Measurements from ENCODE around the gene ANKRD18B. TPM values are rescaled to one million over a fixed set of nuclear protein-coding genes. Genes with fewer than 3 reads are reported as not detected.
"Not testable (repeated sequence)": the region's sequence is repeated elsewhere in the genome, so short reads cannot be mapped to it uniquely, and the experiment has no call there.

Gene ANKRD18B
- polyA plus RNA-seq, 3 donors: 0.53 to 1.7 (median 1.2) TPM

DNA sequence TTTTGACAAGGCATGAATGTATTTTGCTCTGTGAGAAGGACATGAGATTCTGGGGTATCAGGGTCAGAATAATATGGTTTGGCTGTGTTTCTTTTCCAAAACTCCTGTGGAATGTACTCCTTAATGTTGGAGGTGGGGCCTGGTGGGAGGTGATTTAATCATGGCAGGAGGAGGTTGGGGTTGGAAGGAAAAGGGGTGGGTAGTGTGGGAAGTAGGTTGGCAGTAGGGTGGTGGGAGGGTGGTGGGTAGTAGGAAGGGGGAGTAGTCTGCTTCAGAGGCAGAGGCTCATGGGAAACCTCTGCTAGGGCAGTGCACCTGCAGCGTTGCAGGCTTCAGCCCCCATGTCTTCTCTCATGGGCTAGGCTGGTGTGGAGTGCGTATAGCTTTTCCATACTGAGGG lies 72.9 kb downstream of the ANKRD18B start:
- DNase-seq (ENCODE audit: extremely low read depth in 1 of 11, low read depth in 9 of 11, low spot score in 4 of 11): not testable (repeated sequence)

DNA sequence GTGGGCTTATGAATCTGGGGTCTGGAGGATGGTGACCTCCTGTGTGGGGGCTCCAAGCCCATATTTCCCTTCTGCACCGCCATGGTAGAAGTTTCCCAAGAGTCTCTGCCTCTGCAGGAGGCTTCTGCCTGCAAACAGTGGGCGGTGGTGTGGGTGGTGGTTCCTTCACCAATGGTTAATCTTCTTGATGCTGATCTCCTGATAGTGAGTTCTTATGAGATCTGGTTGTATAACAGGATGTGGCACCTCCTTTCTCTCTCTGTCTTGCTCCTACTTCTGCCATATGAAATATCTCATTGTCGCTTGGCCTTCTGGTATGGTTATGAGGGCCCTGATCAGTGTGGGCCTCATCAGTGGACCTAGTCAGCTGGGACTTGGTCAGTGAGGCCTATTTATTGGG lies 73.3 kb downstream of the ANKRD18B start:
- not testable (repeated sequence) for DNase-seq (ENCODE audit: extremely low read depth in 1 of 11, low read depth in 9 of 11, low spot score in 4 of 11)

DNA sequence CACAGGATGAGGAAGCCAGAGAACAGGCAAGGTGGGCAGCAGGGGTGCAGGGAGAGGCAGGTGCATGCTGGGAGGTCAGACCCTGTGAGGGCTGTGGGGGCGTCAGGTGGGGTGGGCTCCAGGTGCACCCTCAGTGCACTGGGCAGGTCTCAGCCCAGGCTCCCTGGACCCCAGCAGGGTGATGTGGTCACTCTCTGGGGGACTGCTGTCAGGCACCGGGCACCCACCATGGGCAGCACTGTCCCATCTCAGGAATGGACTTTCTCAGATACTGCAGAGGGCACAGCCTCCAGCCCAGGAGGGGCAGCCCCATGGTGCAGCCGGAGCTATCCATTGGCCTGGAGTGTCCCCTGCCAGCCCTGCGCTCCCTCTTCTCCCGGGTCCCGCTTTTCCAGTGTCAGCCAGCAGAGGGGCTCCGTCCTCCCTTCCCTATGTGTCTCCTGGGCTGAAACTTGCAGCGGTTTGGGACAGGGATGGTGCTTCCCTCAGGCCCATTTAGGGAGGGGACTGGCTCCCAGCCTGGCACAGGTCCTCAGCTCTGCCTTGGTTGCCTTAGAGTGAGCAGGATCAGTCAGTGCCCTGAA lies 74.8 kb downstream of the ANKRD18B start:
- not testable (repeated sequence) for DNase-seq (ENCODE audit: extremely low read depth in 1 of 11, low read depth in 9 of 11, low spot score in 4 of 11)

GRCh38 chr9:33600911-33601310 lies 76.9 kb downstream of the ANKRD18B start:
- not testable (repeated sequence) for DNase-seq (ENCODE audit: extremely low read depth in 1 of 11, low read depth in 9 of 11, low spot score in 4 of 11)

DNA sequence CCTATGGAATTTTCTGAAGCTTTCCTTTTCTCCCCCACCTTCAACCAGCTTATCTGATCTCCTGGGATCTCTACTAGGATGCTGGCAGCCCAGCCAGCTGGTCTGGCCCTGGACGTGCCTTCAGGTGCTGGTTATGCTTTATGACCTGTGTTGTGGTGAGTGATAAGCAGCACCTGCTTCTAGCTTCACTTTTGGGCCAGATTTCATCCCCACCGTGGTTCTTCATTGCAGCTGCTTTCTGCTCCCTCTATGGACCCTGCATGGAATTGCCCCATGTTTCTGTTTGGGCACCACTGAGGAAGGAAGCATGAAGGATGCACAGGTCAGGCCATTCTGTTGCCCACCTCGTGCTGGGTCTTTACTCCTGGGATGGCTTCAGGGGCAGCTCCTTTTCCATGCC lies 80.2 kb downstream of the ANKRD18B start:
- not testable (repeated sequence) for DNase-seq (ENCODE audit: extremely low read depth in 1 of 11, low read depth in 9 of 11, low spot score in 4 of 11)

DNA sequence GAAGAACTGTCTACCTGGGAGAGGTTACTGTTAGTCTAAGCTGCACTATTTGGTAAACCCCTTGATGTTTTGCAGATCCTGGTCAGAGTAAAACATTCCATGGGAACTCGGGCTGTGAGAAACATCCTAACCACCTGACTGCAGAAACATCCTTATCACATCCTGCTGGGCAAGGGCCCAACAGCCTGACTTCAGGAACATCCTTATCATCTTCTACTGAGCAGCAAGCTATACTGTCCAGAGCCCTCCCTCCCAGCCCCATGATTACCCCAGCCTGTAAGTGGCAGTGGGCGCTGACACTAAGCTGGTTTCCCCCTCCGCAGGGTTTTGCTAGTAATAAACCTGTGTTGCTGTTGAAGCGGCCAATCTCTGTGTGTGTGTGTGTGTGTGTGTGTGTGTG lies 80.9 kb downstream of the ANKRD18B start:
- not testable (repeated sequence) for DNase-seq (ENCODE audit: extremely low read depth in 1 of 11, low read depth in 9 of 11, low spot score in 4 of 11)

- no peak for DNase-seq (ENCODE audit: extremely low read depth in 1 of 11, low read depth in 9 of 11, low spot score in 4 of 11)
Measured at GRCh38 chr9:33611358-33611757, 87.3 kb downstream of the ANKRD18B start.

DNA sequence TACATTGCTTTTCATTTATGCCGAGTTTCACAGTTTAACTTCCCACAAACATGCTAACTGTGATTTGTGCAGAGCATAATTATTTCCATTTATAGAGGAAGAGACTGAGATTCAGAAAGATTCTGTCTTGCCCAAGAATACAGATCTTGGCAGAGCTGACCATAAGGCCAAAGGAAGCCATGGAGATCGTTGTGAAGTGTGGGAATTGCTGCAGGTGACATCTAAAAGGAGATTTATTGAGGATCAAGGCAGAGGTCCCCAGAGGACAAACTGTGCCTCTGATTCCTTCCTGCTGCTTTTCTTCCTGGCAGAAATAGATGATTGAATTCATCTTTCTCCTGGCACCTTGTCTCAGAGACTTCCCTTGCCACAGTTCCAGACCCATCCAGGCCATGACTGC lies 88.4 kb downstream of the ANKRD18B start:
- DNase-seq (ENCODE audit: extremely low read depth in 1 of 11, low read depth in 9 of 11, low spot score in 4 of 11): not testable (repeated sequence)

- no peak for DNase-seq (ENCODE audit: extremely low read depth in 1 of 11, low read depth in 9 of 11, low spot score in 4 of 11)
Measured at GRCh38 chr9:33614001-33614687, 90.1 kb downstream of the ANKRD18B start.

GRCh38 chr9:33618370-33618769 lies 94.3 kb downstream of the ANKRD18B start:
- not testable (repeated sequence) for DNase-seq (ENCODE audit: extremely low read depth in 1 of 11, low read depth in 9 of 11, low spot score in 4 of 11)

DNA sequence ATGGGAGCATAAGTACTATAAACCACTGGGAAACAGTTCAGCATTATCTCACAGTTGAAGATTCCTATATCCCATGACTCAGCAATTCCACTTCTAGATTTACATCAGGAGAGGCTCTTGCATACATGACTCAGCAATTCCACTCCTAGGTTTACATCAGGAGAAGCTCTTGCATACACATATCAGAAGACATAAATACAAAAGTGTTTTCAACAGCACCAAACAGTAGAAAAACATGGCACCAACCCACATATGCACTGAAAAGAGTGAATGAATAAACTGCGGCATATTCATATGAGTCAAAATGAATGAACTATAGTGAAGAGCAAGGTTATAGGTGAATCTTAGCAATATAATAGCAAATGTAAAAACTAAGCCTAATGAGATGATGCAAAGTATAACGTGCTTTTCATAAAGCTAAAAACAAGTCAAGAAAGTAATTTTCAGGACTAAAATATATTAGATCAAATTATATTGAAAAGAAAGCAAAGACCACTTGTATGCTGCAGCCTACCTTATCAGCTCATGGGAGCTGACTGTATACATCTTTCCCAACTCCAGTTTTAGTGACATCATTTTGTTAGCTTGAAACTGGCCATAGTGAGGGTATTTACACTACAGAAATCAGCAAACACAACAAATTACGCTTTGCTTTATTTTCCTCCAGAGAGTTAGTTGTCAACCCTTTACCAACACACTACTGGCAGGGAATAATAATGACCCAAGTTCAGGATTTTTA lies 95.8 kb downstream of the ANKRD18B start:
- no peak for DNase-seq (ENCODE audit: extremely low read depth in 1 of 11, low read depth in 9 of 11, low spot score in 4 of 11)

- peak in 3 of 11 donors; percentile 5 to 26 (median 14) for DNase-seq (ENCODE audit: extremely low read depth in 1 of 11, low read depth in 9 of 11, low spot score in 4 of 11)
Measured at GRCh38 chr9:33620738-33621439, 96.8 kb downstream of the ANKRD18B start.

Other genes with a start within 250 kb of the ANKRD18B start
- gene NFX1, start 233.7 kb upstream of the ANKRD18B start, polyA plus RNA-seq (ENCODE audit: insufficient read length in 3 of 3): 10 to 100 TPM; 30.5 to 40.8 (median 35.0) TPM
- 10 to 100 TPM; 19.9 to 42.7 (median 23.6) TPM for gene AQP7, start 121.7 kb upstream of the ANKRD18B start, polyA plus RNA-seq (ENCODE audit: insufficient read length in 3 of 3)
- 100 to 1,000 TPM in 1 of 3 donors, 10 to 100 TPM in 2; 36.4 to 207 (median 64.7) TPM for gene AQP3, start 76.7 kb upstream of the ANKRD18B start, polyA plus RNA-seq (ENCODE audit: insufficient read length in 3 of 3)
- gene NOL6, start 50.3 kb upstream of the ANKRD18B start, polyA plus RNA-seq (ENCODE audit: insufficient read length in 3 of 3): 10 to 100 TPM; 23.6 to 26.4 (median 25.2) TPM

Measured in renal cortex interstitium (tissue), 11 donors.